ENCODE data around the gene TRMT44. TPM values are rescaled to one million over a fixed set of nuclear protein-coding genes. Genes with fewer than 3 reads are reported as not detected.

Gene TRMT44
- total RNA-seq, 1 donor from 2014 or later, result 11.6 TPM

Other genes starting within 250 kb of the TRMT44 start
- gene SH3TC1, start 241.5 kb upstream of the TRMT44 start, total RNA-seq, result 33.3 TPM
- 1.6 TPM for gene HTRA3, start 171.0 kb upstream of the TRMT44 start, total RNA-seq
- 21.3 TPM for gene ACOX3, start 54 bp upstream of the TRMT44 start, total RNA-seq
- gene GPR78, start 139.6 kb downstream of the TRMT44 start, total RNA-seq, result not detected
- 0.45 TPM for gene CPZ, start 152.0 kb downstream of the TRMT44 start, total RNA-seq

All from left lobe of liver (tissue), 1 donor.